Left renal cortex interstitium (tissue), 4 donors: Measurements from ENCODE around the gene ACSS1. TPM values are rescaled to one million over a fixed set of nuclear protein-coding genes. Genes with fewer than 3 reads are reported as not detected.

Source experiments
- DNase-seq, 4 donors: peaks; one replicate each; pipeline ENCODE4 v3.0.0-alpha.2; 2013; ENCODE audit warnings: low read depth in 4 of 4, low spot score in 2 of 4, missing footprints in 1 of 4
- polyA plus RNA-seq, 4 donors: library from polyadenylated mRNA; unstranded; fragments of 120-200 nt; gene quantifications; one replicate each; pipeline ENCODE4 v1.2.1, GENCODE V29; 2013; ENCODE audit not compliant: insufficient read length in 4 of 4

The ACSS1 gene
- polyA plus RNA-seq, 4 donors: 29.8 to 35.0 (median 32.4) TPM

- DNase-seq: peak in 1 of 4 donors; percentile 17
These were observed 24.5 kb downstream of the ACSS1 start for GRCh38 chr20:25033265-25033923.

GRCh38 chr20:25032478-25033264, 25.3 kb downstream of the ACSS1 start:
- DNase-seq: no peak

DNA sequence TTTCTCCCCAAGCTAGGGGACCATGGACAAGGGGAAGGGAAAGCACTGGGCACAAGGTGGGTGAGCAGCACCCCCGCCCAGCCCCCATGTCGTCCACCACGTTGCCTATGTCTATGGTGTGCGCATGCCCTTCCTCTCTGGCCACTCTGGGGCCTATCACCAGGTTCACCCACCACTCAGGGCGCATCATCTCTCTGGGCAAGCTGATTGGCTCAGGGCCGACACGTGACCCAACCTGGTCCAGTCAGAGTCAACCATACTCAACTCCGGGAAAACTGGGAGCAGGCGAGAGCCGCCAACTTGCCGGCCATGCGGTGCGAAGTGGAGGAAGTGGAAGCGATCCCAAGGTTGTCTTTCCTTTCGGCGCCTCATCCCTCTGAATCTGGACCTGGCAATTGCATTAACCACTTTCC, 25.9 kb downstream of the ACSS1 start:
- no peak for DNase-seq

DNA sequence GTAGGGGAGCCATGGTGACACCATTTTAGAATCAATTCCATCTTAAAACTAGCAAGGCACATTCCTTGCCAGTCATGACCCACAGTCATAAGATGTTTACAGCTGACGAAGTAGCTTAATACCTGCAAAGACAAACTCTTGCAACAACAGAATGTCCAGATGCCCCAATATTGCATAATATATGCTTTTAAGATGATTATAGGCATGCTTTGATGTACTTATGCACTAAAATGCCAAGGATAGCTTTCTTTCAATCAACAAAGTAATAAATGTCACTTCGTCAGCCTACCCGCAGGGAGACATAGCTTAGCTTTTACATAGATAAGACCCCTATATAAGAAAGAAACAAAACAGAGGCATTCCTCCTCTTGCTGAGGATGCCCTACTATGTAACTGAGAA, 26.7 kb downstream of the ACSS1 start:
- DNase-seq: no peak

DNA sequence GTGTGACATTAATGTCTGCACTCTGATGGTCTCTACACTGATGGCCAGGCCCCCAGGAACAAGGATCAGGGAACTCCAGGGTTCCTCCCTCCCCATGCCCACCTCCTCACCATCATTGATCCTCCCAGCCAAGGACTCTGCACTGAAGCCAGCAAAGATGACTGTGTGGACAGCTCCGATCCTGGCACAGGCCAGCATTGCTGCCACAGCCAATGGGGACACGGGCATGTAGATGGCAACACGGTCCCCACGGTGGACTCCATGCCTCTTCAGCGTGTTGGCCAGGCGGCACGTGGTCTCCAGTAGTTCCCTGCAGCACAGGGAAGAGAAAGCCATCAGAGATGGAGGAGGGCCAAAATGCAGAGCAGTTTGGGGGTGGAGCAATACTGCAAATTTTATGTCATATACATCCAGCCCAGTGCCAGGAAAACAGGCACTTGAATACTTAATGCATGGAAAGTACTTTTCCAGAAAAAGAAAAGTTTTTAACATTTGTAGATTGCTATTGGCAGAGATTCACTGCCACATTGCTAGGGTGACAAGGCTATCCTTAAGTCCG, 27.2 kb downstream of the ACSS1 start:
- DNase-seq: no peak

DNA sequence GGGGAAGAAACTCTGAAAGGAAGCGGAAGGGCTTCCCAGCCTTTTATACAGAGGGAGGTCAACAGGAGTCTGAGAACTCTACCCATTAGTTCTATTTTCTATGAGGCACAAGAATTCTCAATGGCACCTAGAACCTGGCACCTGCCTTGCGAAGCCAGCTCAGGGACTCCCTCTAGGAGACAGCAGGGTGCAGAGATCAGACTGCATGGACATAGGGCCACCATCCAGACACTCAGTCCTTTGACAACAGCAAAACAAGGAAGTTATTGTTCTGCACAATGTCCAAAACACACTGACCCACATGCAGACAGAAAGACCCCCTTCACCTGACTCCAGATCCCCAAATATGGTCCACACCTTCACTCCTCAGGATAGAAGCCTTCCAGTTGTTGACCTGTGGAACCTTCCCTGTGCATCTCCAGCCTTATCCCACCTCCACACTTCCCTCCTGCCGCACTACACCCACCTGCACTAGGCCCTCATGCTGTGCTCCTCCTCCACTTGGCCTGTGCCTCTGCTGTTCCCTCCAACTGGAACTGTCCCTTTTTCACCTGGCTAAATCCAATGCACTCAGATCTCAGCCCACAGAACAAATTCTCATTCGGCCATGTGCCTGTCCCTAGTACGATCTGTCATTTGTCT, 27.8 kb downstream of the ACSS1 start:
- DNase-seq: no peak

- no peak for DNase-seq
These were observed 31.8 kb downstream of the ACSS1 start for GRCh38 chr20:25025986-25026605.

DNA sequence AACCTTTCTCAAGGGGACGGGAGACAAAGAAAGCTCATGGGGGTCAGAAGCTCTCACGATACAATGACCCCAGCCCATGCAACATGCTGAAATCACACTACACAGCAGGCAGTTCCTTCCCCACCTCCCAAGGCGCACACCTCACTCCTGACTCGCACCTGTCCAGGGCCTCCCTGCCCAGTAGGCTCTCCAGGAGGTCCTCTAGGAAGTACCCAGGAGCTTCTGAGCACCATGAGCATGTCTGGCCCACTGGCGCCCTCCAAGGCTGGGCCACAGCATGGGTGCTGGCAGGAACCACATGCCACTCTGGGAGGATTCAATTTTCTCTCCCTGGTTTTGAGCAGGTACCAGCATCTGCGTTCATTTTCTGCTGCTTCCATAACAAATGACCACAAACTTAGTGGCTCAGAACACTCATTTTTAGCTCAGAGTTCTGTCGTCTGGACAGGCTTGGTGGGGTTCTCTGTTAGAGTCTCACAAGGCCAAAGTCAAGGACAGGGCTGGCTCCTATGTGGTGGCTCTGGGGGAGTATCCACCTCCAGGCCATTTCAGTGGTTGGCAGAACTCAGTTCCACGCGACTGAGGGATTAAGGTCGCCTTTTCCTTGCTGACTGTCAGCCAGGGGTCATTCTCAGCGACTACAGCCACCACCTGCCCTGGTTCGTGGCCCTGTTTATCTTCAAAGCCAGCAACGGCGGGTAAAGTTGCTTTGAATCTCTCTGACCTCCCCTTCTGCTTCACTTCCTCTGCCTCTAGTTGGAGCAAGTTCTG, 32.7 kb downstream of the ACSS1 start:
- no peak for DNase-seq

DNA sequence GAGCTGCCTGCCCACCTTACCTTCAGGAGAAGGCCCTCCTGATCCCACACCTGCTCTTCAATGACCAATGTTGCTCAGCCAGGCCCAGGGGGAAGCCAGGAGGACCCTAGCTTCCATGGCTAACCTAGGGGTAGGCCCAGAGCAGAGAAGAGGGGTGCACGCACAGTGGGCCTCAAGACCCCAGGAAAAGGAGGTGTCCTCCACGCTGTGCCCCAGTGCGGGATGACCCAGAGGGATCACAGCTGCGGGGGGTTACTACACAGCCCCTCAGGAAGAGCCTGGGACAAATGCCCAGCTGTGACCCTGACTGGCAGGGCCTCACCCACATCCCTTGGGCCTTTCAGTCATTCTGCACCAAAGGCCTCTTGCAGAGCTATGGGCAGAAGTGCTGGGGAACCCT, 33.8 kb downstream of the ACSS1 start:
- DNase-seq: no peak

DNA sequence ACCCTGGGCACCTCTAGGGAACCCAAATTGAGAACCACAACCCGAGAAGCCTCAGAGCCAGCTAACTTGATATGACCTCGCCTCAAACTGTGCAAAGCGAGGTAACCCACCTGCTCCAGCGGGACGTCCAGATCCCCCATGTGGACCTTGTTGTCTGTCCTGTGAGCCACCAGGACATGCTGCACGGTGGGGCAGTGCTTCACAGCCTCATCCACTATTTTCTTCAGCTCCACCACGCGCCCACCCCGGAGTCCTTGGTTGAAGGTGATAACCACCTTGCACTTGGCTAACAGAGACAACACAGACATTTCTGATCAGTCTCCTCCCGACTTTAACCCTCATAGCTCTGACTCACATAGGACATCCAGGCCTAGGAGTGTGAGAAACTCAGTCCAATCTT, 34.6 kb downstream of the ACSS1 start:
- DNase-seq: no peak

DNA sequence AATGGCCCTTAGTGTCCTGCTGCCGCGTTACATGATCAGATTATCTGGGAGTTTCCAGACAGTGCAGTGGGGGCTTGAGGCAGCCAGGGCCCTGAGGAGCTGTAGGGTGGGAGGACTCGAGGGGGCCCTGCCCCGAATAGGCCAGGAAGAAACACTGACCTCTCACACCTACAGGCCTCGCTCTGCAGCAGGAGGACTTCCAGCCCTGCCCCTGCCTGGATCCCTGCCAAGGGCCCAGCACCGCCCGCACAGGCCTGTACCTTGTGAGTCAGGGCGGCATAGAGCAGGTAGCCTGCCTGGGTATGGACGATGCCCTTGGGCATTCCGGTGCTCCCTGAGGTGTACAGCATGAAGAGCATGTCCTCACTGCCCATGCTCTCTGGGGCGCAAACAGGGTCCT, 35.3 kb downstream of the ACSS1 start:
- no peak for DNase-seq

DNA sequence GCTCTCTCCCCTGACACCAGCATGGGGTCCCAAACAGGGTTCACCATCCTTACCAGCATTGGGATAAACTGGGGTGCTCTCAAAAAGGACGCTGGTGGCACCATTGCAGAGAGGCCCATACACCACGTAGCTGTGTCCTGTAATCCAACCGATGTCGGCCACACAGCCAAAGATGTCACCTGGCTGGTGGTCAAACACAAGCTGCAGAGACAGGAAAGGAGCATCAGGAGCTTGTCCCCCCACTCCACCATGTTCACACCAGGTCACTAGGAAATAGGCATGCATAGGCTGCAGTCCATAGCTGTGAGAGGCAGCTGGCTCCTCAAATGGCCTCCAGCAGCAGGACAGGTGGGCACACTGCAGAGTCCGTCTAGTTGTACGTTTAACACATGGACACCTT, 36.6 kb downstream of the ACSS1 start:
- DNase-seq: no peak

GRCh38 chr20:25020901-25021301, 37.0 kb downstream of the ACSS1 start:
- DNase-seq: no peak

GRCh38 chr20:25020345-25020744, 37.6 kb downstream of the ACSS1 start:
- DNase-seq: no peak

DNA sequence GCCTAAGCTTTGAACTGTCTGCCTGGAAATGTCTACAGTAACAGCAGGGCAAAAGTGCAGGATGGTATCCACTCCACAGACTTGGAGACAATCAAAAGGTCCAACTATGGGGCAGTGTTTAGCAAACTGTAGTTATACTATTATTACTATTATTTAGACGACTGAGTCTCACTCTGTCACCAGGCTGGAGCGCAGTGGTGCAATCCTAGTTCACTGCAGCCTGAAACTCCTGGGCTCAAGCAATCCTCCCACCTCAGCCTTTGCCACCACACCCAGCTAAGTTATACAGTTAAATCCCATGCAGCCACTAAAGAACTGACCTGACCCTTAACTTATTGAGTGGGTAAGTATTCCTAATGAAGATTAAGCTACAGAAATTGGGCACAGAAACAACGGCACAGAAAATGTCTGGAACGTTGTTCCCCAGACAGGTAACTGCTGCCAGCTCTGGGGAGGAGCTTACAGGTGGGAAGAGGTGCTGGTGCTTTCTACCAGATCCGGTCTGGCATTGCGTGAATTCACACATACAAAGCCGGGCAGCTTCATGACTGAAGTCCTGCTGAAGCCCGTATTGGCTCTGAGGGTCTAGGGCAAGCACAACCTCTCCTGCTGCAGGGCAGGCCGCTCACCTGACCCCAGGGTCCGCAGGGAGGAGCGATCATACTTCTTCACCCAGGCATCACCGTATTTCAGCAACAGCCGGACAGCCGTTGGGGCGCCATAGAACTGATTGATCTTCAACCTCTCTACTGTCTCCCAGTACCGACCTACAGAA, 38.4 kb downstream of the ACSS1 start:
- no peak for DNase-seq

- no peak for DNase-seq
These were observed 39.1 kb downstream of the ACSS1 start for GRCh38 chr20:25018841-25019240.

- DNase-seq: no peak
These were observed 39.5 kb downstream of the ACSS1 start for GRCh38 chr20:25018425-25018824.

GRCh38 chr20:25017257-25017803, 40.6 kb downstream of the ACSS1 start:
- DNase-seq: no peak

- DNase-seq: no peak
These were observed 41.5 kb downstream of the ACSS1 start for GRCh38 chr20:25016471-25016870.
